OCI-M2 (cell line): ENCODE results near the gene TPK1.
"Not testable (repeated sequence)": the region's sequence is repeated elsewhere in the genome, so short reads cannot be mapped to it uniquely, and the experiment has no call there.

Experiments used
- DNase-seq: peaks from one replicate; lab custom pipeline; 2025; ENCODE audit not compliant: unreplicated experiment; lab: John Stamatoyannopoulos, UW

TPK1 gene

DNA sequence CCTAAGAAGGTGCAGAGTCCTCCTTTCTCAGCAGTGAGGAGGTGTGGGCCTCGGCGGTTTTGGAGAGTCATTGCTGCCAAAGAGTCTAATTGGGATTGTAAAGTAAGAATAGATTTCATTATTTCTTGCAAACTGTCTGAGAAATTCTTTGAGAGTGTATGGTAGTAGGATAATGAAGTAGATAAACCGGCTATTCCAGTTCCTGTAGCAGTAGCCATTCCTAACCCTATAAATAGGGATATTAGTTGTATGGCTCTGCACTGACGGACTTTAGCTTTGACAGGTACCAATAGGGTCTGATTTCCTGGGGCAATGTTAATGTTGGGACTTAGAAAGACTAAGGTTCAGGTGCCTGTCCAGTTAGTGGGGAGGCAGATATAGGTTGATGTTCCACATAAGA lies 416.9 kb downstream of the TPK1 start:
- not testable (repeated sequence) for DNase-seq

GRCh38 chr7:144416341-144416740 lies 419.5 kb downstream of the TPK1 start:
- DNase-seq = no peak

GRCh38 chr7:144415858-144416257 lies 420.0 kb downstream of the TPK1 start:
- DNase-seq = no peak

DNA sequence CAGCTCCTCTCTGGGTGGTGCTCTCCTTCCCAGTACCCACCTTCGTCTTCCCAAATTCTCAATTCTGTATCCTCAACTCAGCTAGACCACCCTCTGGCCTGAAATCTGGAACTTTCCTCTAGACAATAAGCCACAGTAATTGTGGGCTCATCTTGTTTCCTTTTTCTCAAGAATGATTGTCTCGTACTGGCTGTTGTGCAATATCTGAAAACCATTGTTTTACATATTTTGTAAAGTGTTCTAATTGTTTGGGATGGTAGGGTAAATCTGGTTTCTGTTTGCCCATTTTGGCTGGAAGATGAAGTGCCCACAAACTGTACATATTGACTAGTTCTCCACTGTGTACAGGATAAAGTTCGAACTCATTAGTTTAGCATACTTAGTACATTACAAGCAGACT lies 421.0 kb downstream of the TPK1 start:
- no peak for DNase-seq

DNA sequence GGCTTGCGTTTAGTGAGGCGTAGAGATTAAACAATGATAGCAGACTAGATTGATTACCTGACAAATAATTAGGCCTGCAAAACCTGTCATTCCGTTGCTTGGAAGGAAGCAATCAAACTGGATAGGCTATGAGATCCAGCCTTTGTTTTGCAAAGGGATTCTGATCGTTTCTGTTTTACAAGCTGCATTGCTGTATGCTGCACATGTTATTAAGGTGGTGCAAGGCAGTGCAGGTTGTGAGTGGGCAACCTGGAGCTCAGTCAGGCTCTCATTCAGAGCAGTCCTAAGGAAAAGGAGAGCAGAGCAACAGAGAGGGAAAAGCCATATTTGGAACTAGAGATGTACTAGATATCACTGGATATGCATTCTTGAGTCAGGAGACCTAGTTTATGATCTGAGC lies 425.4 kb downstream of the TPK1 start:
- DNase-seq = no peak

GRCh38 chr7:144408121-144408520 lies 427.7 kb downstream of the TPK1 start:
- no peak for DNase-seq

DNA sequence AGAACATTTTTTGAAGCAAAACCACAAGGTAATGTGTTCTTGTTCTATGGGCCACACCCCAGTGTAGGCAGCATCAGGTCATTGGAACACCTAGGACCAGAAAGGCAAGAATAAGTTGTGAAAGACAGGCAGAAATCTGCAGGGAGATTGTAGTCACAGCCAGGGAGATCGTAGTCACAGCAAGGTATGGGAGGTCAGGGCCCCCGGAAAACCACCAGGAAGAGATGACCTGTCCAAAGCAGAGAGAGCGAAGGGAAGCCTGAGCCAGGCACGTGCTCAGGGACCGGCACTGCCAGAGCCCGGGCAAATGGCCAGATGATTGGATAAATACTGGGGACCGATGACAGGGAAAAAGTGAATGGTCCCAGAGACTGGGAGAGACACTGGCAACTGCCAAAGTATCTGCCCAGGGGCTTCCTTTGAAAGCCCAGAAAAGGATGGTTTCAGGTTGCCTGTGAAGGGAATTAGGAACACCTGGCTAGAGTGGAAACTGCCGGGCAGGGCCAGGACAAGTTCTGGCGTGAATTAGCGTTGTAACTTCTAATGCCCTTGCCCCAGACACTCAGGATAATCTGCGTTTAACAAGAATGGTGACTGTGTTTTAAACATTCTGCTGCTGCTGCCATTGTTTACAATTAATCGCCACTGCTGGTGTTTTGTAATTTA lies 428.5 kb downstream of the TPK1 start:
- no peak for DNase-seq

GRCh38 chr7:144404946-144405345 lies 430.9 kb downstream of the TPK1 start:
- no peak for DNase-seq

DNA sequence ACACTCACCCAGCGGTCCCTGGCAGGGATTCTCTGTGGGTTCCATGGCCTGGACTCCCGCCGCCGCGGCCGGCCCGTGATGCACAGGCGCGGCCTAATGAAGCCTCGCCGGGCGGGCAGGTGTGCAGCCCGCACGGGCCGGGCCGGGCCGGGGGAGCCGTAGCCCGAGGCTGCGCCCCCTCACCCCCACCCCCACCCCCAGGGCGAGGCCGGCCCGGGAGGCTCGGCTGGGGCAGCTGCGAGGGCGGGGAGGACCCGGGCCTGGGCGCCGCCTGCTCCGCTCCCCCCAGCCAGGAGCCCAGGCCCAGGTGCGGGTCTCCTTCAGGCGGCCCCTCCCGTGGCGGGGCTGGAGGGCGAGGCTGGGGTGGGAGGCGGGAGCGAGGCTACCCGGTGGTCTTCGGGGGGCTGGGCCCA lies 432.2 kb downstream of the TPK1 start, which contains the start of gene NOBOX:
Gene NOBOX, minus strand, starts transcription at position 45 of the 413 bp plus-strand sequence.
- DNase-seq = no peak

GRCh38 chr7:144403102-144403501 lies 432.8 kb downstream of the TPK1 start:
- no peak for DNase-seq
